GM12865 (cell line): ENCODE data around the gene PIWIL4.

Experiments used
- DNase-seq: peaks from one replicate; pipeline ENCODE4 v3.0.0; 2010; ENCODE audit warnings: low read depth
- H3K4me3 ChIP-seq: 2 replicates; pipeline ENCODE4 v1.5.1; 2011; ENCODE audit warnings: mild to moderate bottlenecking, low read depth, low read length, control low read depth
- CTCF ChIP-seq: IDR thresholded peaks from 2 replicates; pipeline ENCODE4 v1.5.1; 2011; ENCODE audit warnings: low read length, control low read depth, low read depth, inconsistent platforms; ENCODE audit not compliant: insufficient read depth; ENCODE audit errors: missing control alignments

PIWIL4 gene

DNA sequence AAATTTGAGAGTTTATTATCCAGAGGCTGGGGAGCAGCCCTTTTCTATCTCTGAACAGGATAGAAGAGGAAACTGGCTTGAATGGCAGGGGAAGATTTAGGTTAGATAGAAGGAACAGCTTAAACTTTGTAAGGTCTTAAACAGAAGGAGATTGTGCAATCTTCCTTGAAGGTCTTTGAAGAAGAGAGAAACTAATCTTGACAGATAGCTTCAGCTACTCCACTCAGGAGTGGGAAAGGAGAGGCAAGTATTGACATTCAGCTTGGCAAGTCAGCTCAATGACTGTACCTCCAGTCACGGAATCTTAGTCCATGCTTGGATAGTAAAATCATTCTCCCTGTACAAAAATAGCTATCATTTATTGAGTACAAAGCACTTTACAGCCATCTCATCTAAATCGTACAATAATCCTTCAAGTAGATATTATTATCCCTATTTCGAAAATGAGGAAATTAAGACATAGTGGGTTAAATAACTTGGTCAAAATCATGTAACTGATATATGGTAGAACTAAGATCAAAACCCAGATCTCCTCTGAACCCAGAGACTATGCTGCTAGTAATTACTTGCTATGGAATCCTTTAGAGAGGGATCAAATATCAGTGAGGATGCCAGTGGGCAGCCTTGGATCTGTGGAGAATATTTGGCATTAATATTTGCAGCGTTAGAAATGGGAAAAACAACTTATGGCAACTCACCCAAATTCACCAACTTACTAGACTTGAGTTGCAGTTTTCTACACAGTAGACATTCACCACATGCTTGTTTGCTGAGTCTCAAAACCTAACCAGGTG, 40.3 kb upstream of the PIWIL4 start:
- DNase-seq = no peak
- H3K4me3 ChIP-seq = no peak overlapping the region
- TF ChIP-seq CTCF = no peak

- DNase-seq = no peak
- H3K4me3 ChIP-seq = no peak overlapping the region
- TF ChIP-seq CTCF = no peak
Observed at GRCh38 chr11:94528551-94528950, 38.6 kb upstream of the PIWIL4 start.

- DNase-seq = no peak
- H3K4me3 ChIP-seq = no peak overlapping the region
- TF ChIP-seq CTCF = no peak
Observed at GRCh38 chr11:94532211-94532610, 35.0 kb upstream of the PIWIL4 start.

DNA sequence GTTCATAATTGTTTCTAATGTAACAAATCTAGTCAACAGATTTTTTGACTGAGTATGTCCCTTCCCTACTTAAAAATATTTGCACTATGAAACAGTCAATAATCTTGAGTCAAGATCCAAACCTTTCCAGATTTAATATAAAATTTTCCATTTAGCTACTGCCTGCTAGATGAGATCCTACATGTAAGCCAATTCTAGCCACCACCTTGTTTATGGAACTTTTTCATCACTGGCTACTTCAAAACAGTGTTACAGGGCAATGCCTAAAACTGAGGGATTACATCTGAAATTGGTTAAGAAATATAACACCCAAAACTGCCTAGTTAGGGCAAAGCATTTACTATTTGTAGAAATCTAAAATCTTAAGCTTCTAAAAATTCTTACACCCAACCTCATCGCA, 34.0 kb upstream of the PIWIL4 start:
- H3K4me3 ChIP-seq = no peak overlapping the region
- TF ChIP-seq CTCF = no peak
- DNase-seq = no peak

GRCh38 chr11:94533696-94534630, 33.2 kb upstream of the PIWIL4 start:
- no peak for TF ChIP-seq CTCF
- DNase-seq = no peak
- H3K4me3 ChIP-seq = no peak overlapping the region

- no peak for DNase-seq
- TF ChIP-seq CTCF = no peak
- H3K4me3 ChIP-seq = no peak overlapping the region
Observed at GRCh38 chr11:94536386-94536785, 30.8 kb upstream of the PIWIL4 start.
